WTC11 (cell line): ENCODE results near the gene ZBTB20.

Source experiments
- FOXK1 ChIP-seq: sonication (generic); formaldehyde crosslinking; IDR thresholded peaks from 2 replicates; pipeline ENCODE4 v1.8.0; 2022; ENCODE audit warnings: mild to moderate bottlenecking, moderate library complexity, missing genetic modification reagents
- FOXP1 ChIP-seq: sonication (generic); formaldehyde crosslinking; IDR thresholded peaks from 2 replicates; pipeline ENCODE4 v1.8.0; 2022; ENCODE audit warnings: missing genetic modification reagents, mild to moderate bottlenecking, moderate library complexity, borderline replicate concordance
- NR1H2 ChIP-seq: sonication (generic); formaldehyde crosslinking; IDR thresholded peaks from 2 replicates; pipeline ENCODE4 v1.9.0; 2021; ENCODE audit warnings: mild to moderate bottlenecking, moderate library complexity, missing genetic modification reagents
- SMAD4 ChIP-seq: sonication (generic); formaldehyde crosslinking; IDR thresholded peaks from 2 replicates; pipeline ENCODE4 v1.8.0; 2022; ENCODE audit warnings: mild to moderate bottlenecking, missing genetic modification reagents
- SP1 ChIP-seq: sonication (generic); formaldehyde crosslinking; conservative IDR thresholded peaks from 2 replicates; pipeline ENCODE4 v1.8.1; 2022; ENCODE audit warnings: missing genetic modification reagents
- TEAD4 ChIP-seq: sonication (generic); formaldehyde crosslinking; IDR thresholded peaks from 2 replicates; pipeline ENCODE4 v1.8.0; 2022; ENCODE audit warnings: mild to moderate bottlenecking, missing genetic modification reagents
- ZNF121 ChIP-seq: sonication (generic); formaldehyde crosslinking; IDR thresholded peaks from 2 replicates; pipeline ENCODE4 v1.8.0; 2023; ENCODE audit warnings: missing genetic modification reagents
- ZNF232 ChIP-seq: sonication (generic); formaldehyde crosslinking; IDR thresholded peaks from 2 replicates; pipeline ENCODE4 v1.8.0; 2022; ENCODE audit warnings: mild to moderate bottlenecking, missing genetic modification reagents
- TF ChIP-seq, protein P1 (sequence below): sonication (generic); formaldehyde crosslinking; IDR thresholded peaks from 2 replicates; pipeline ENCODE4 v1.8.0; 2023; ENCODE audit warnings: missing genetic modification reagents, mild to moderate bottlenecking, borderline replicate concordance
- TF ChIP-seq, protein P2 (sequence below): fragments of 200-600 bp; IDR thresholded peaks from 2 replicates; pipeline ENCODE4 v1.8.0; 2022; ENCODE audit warnings: antibody characterized with exemption
- TF ChIP-seq, protein P3 (sequence below): sonication (generic); formaldehyde crosslinking; IDR thresholded peaks from 2 replicates; pipeline ENCODE4 v1.8.1; 2023; ENCODE audit warnings: mild to moderate bottlenecking, missing genetic modification reagents, moderate library complexity
- TF ChIP-seq, protein P4 (sequence below): sonication (generic); formaldehyde crosslinking; IDR thresholded peaks from 2 replicates; pipeline ENCODE4 v1.8.1; 2023; ENCODE audit warnings: mild to moderate bottlenecking, missing genetic modification reagents

GRCh38 chr3:114338651-114339357 is 808.3 kb downstream of the ZBTB20 start:
- TF ChIP-seq FOXK1 (no peak), FOXP1 (no peak), ZNF232 (CRISPR knock-in tag) (no peak), SMAD4 (no peak), SP1 (no peak), ZNF121 (CRISPR knock-in tag) (no peak), TEAD4 (CRISPR knock-in tag) (no peak), NR1H2 (CRISPR knock-in tag) (no peak)
- TF ChIP-seq, protein P1, sequence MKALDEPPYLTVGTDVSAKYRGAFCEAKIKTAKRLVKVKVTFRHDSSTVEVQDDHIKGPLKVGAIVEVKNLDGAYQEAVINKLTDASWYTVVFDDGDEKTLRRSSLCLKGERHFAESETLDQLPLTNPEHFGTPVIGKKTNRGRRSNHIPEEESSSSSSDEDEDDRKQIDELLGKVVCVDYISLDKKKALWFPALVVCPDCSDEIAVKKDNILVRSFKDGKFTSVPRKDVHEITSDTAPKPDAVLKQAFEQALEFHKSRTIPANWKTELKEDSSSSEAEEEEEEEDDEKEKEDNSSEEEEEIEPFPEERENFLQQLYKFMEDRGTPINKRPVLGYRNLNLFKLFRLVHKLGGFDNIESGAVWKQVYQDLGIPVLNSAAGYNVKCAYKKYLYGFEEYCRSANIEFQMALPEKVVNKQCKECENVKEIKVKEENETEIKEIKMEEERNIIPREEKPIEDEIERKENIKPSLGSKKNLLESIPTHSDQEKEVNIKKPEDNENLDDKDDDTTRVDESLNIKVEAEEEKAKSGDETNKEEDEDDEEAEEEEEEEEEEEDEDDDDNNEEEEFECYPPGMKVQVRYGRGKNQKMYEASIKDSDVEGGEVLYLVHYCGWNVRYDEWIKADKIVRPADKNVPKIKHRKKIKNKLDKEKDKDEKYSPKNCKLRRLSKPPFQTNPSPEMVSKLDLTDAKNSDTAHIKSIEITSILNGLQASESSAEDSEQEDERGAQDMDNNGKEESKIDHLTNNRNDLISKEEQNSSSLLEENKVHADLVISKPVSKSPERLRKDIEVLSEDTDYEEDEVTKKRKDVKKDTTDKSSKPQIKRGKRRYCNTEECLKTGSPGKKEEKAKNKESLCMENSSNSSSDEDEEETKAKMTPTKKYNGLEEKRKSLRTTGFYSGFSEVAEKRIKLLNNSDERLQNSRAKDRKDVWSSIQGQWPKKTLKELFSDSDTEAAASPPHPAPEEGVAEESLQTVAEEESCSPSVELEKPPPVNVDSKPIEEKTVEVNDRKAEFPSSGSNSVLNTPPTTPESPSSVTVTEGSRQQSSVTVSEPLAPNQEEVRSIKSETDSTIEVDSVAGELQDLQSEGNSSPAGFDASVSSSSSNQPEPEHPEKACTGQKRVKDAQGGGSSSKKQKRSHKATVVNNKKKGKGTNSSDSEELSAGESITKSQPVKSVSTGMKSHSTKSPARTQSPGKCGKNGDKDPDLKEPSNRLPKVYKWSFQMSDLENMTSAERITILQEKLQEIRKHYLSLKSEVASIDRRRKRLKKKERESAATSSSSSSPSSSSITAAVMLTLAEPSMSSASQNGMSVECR (CRISPR knock-in tag): no peak
- TF ChIP-seq, protein P2, sequence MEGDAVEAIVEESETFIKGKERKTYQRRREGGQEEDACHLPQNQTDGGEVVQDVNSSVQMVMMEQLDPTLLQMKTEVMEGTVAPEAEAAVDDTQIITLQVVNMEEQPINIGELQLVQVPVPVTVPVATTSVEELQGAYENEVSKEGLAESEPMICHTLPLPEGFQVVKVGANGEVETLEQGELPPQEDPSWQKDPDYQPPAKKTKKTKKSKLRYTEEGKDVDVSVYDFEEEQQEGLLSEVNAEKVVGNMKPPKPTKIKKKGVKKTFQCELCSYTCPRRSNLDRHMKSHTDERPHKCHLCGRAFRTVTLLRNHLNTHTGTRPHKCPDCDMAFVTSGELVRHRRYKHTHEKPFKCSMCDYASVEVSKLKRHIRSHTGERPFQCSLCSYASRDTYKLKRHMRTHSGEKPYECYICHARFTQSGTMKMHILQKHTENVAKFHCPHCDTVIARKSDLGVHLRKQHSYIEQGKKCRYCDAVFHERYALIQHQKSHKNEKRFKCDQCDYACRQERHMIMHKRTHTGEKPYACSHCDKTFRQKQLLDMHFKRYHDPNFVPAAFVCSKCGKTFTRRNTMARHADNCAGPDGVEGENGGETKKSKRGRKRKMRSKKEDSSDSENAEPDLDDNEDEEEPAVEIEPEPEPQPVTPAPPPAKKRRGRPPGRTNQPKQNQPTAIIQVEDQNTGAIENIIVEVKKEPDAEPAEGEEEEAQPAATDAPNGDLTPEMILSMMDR: no peak
- TF ChIP-seq, protein P3, sequence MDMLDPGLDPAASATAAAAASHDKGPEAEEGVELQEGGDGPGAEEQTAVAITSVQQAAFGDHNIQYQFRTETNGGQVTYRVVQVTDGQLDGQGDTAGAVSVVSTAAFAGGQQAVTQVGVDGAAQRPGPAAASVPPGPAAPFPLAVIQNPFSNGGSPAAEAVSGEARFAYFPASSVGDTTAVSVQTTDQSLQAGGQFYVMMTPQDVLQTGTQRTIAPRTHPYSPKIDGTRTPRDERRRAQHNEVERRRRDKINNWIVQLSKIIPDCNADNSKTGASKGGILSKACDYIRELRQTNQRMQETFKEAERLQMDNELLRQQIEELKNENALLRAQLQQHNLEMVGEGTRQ (CRISPR knock-in tag): no peak
- TF ChIP-seq, protein P4, sequence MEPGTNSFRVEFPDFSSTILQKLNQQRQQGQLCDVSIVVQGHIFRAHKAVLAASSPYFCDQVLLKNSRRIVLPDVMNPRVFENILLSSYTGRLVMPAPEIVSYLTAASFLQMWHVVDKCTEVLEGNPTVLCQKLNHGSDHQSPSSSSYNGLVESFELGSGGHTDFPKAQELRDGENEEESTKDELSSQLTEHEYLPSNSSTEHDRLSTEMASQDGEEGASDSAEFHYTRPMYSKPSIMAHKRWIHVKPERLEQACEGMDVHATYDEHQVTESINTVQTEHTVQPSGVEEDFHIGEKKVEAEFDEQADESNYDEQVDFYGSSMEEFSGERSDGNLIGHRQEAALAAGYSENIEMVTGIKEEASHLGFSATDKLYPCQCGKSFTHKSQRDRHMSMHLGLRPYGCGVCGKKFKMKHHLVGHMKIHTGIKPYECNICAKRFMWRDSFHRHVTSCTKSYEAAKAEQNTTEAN: no peak
